Colonic mucosa (tissue), 4 donors: ENCODE results near the gene FAAP24. TPM values are rescaled to one million over a fixed set of nuclear protein-coding genes. Genes with fewer than 3 reads are reported as not detected.
"Not testable (repeated sequence)": the region's sequence is repeated elsewhere in the genome, so short reads cannot be mapped to it uniquely, and the experiment has no call there.

Source experiments
- DNase-seq: peaks from one replicate; pipeline ENCODE4 v3.0.0-alpha.2; 2020
- H3K27ac ChIP-seq: fragments of 200-600 bp; one replicate; pipeline ENCODE4 v1.8.0; 2021
- H3K27me3 ChIP-seq: fragments of 200-600 bp; one replicate; pipeline ENCODE4 v1.8.0; 2021
- H3K36me3 ChIP-seq: fragments of 200-600 bp; one replicate; pipeline ENCODE4 v1.8.0; 2021
- H3K4me1 ChIP-seq: fragments of 200-600 bp; one replicate; pipeline ENCODE4 v1.8.0; 2021; ENCODE audit warnings: mild to moderate bottlenecking
- H3K4me3 ChIP-seq: fragments of 200-600 bp; one replicate; pipeline ENCODE4 v1.8.0; 2021
- H3K9ac ChIP-seq, 2 donors: one replicate each; pipeline ENCODE4 v1.7.0; 2013; ENCODE audit warnings: control low read depth in 2 of 2, low read depth in 2 of 2, low read length in 2 of 2
- H3K9me3 ChIP-seq: fragments of 200-600 bp; one replicate; pipeline ENCODE4 v1.8.0; 2021
- intact Hi-C: fragments of 100-400 bp; cut with DNase I; formaldehyde crosslinking; loops from one replicate; pipeline ENCODE4 v1.14.1; 2022
- total RNA-seq, 2 donors: library from RNA; stranded (reverse); fragmentation: NEBNext Ultra II Directional in 1 of 2; extraction: Animal tissue kit (Norgen Biotek cat#: 25700) in 1 of 2; gene quantifications; one replicate each; pipeline ENCODE4 v1.2.1, GENCODE V29; 2021
- TF ChIP-seq, protein P1 (sequence below): fragments of 200-600 bp; IDR thresholded peaks from one replicate; pipeline ENCODE4 v1.8.0; 2022; ENCODE audit warnings: antibody characterized with exemption, mild to moderate bottlenecking
- donor health status: healthy.
- donor health status: DM: no; HTN: no; CAD: no.
- donor health status: DM: no; HTN: no; CAD: no.

FAAP24 gene
- total RNA-seq, 2 donors from 2014 or later, result 1.3 to 5.2 TPM

DNA sequence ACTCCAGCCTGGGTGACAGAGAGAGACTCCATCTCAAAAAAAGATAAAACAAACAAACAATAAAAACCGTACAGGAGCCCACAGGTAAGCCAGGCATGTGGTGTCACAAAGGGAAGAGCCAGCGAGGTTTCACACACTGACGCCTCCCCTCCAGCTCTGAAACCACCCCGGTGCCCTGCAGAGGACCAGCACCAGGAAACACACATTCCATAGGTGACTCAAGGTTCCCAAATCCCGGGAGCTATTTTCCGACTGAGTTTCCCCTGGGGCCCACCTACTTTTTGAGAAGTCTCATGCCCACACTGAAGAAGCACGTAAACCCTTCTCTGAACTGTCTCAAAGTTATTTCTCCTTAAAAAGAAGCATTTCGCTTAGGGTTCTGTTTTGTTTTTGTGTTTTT, 52.4 kb downstream of the FAAP24 start:
- H3K27ac ChIP-seq, result no peak overlapping the region
- no peak overlapping the region for H3K9ac ChIP-seq
- no peaks in the 10 kb centered on the region for H3K36me3 ChIP-seq
- H3K27me3 ChIP-seq, result no peaks in the 10 kb centered on the region
- intact Hi-C loops, result no loop called here
- DNase-seq, result no peak
- no peak overlapping the region for H3K4me3 ChIP-seq
- H3K9me3 ChIP-seq, result no peaks in the 10 kb centered on the region
- no peaks in the 10 kb centered on the region for H3K4me1 ChIP-seq
- TF ChIP-seq, protein P1, sequence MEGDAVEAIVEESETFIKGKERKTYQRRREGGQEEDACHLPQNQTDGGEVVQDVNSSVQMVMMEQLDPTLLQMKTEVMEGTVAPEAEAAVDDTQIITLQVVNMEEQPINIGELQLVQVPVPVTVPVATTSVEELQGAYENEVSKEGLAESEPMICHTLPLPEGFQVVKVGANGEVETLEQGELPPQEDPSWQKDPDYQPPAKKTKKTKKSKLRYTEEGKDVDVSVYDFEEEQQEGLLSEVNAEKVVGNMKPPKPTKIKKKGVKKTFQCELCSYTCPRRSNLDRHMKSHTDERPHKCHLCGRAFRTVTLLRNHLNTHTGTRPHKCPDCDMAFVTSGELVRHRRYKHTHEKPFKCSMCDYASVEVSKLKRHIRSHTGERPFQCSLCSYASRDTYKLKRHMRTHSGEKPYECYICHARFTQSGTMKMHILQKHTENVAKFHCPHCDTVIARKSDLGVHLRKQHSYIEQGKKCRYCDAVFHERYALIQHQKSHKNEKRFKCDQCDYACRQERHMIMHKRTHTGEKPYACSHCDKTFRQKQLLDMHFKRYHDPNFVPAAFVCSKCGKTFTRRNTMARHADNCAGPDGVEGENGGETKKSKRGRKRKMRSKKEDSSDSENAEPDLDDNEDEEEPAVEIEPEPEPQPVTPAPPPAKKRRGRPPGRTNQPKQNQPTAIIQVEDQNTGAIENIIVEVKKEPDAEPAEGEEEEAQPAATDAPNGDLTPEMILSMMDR, result no peak

DNA sequence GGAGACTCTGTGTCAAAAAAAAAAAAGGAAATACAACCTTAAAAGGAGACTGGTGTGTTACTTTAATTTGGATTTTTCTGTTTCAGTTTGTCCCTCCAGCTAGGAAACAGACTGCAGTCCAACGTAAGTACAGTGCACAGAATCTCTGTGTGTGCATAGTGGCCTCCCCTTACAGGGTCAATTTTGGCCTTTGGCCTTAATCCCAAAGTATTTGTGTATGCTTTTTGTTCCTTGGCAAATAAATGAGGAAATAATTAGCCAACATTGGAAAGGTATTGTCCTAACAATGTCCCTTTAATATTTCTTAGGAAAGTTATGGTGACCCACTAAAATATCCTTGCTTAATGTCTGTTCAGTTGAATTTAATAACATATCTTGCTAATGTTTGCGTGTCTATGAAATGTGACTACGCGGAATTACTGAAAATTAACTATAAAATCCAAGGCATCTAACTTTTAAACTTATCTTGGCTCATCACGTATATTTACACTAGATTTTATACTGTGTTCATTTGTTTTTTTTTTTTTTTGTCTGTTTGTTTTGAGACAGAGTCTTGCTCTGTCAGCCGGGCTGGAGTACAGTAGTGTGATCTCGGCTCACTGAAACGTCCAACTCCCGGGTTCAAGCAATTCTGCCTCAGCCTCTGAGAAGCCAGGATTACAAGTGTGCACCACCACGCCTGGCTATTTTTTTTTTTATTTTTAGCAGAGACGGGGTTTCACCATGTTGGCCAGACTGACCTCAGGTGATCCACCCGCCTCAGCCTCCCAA, 53.6 kb downstream of the FAAP24 start:
- DNase-seq, intact Hi-C loops, H3K9ac ChIP-seq, H3K27me3 ChIP-seq, H3K4me3 ChIP-seq, H3K4me1 ChIP-seq, H3K36me3 ChIP-seq, H3K9me3 ChIP-seq, H3K27ac ChIP-seq: not testable (repeated sequence)

- DNase-seq, H3K4me1 ChIP-seq, H3K36me3 ChIP-seq, H3K27ac ChIP-seq, intact Hi-C loops, H3K27me3 ChIP-seq, H3K9ac ChIP-seq, H3K9me3 ChIP-seq, H3K4me3 ChIP-seq: not testable (repeated sequence)
Measured at GRCh38 chr19:33026602-33027001, 54.6 kb downstream of the FAAP24 start.

Other genes starting within 250 kb of the FAAP24 start
- 1 to 10 TPM in 1 of 2 donors, not detected in 1; 3.0 TPM for gene SLC7A9, start 102.5 kb upstream of the FAAP24 start, total RNA-seq
- gene CEP89, start 284 bp upstream of the FAAP24 start, total RNA-seq, result 10 to 100 TPM; 15.3 to 16.6 TPM
- gene RHPN2, start 92.6 kb downstream of the FAAP24 start, total RNA-seq, result 10 to 100 TPM; 40.0 to 78.3 TPM
- gene GPATCH1, start 108.9 kb downstream of the FAAP24 start, total RNA-seq, result 10 to 100 TPM; 10.0 to 10.9 TPM
- not detected for gene WDR88, start 159.9 kb downstream of the FAAP24 start, total RNA-seq
- 10 to 100 TPM; 14.6 to 16.5 TPM for gene LRP3, start 222.1 kb downstream of the FAAP24 start, total RNA-seq